Adipocyte (in vitro differentiated cells): ENCODE measurements around the gene ARHGAP24.
"Not testable (repeated sequence)": the region's sequence is repeated elsewhere in the genome, so short reads cannot be mapped to it uniquely, and the experiment has no call there.

ENCODE experiments used
- DNase-seq: peaks from one replicate; pipeline ENCODE4 v3.0.0-alpha.2; 2015; ENCODE audit warnings: low read depth
- H3K27me3 ChIP-seq: replicated peaks from 2 replicates; pipeline ENCODE4 v1.7.0; 2013; ENCODE audit warnings: mild to moderate bottlenecking, low read length, moderate library complexity; ENCODE audit not compliant: control insufficient read depth, insufficient read depth
- H3K36me3 ChIP-seq: 2 replicates; pipeline ENCODE4 v1.7.0; 2013; ENCODE audit warnings: low read length, mild to moderate bottlenecking, moderate library complexity; ENCODE audit not compliant: control insufficient read depth, insufficient read depth, severe bottlenecking
- H3K4me1 ChIP-seq: 2 replicates; pipeline ENCODE4 v1.7.0; 2013; ENCODE audit warnings: mild to moderate bottlenecking, low read length, moderate library complexity; ENCODE audit not compliant: control insufficient read depth, insufficient read depth
- H3K4me3 ChIP-seq: 2 replicates; pipeline ENCODE4 v1.7.0; 2013; ENCODE audit warnings: mild to moderate bottlenecking, low read length, moderate library complexity
- H3K9ac ChIP-seq: 2 replicates; pipeline ENCODE4 v1.7.0; 2013; ENCODE audit warnings: mild to moderate bottlenecking, low read length, moderate library complexity
- H3K9me3 ChIP-seq: 2 replicates; pipeline ENCODE4 v1.7.0; 2013; ENCODE audit warnings: mild to moderate bottlenecking, low read length, moderate library complexity; ENCODE audit not compliant: control insufficient read depth

Gene ARHGAP24

DNA sequence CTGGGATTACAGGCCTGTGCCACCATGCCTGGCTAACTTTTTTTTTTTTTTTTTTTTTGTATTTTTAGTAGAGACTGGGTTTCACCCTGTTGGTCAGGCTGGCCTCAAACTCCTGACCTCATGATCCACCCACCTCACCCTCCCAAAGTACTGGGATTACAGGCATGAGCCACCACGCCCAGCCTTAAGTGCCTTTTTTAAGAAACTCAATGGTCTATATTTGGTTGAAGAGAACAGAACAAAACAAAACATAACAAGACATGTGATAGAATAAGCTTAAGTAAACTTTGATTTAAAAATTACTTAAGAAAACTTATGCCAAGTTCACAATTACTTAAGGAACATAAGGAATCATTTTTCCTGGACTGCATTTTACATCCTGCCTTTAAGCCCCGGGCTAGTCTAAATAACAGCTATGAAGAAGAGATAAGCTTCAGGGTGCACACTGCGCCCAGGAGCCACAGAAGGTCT lies 365.1 kb downstream of the ARHGAP24 start:
- peak; percentile 79 for DNase-seq
- H3K9ac ChIP-seq, H3K9me3 ChIP-seq, H3K36me3 ChIP-seq, H3K27me3 ChIP-seq, H3K4me3 ChIP-seq: not testable (repeated sequence)
- peaks cover 29% of the 10 kb centered on the region for H3K4me1 ChIP-seq

DNA sequence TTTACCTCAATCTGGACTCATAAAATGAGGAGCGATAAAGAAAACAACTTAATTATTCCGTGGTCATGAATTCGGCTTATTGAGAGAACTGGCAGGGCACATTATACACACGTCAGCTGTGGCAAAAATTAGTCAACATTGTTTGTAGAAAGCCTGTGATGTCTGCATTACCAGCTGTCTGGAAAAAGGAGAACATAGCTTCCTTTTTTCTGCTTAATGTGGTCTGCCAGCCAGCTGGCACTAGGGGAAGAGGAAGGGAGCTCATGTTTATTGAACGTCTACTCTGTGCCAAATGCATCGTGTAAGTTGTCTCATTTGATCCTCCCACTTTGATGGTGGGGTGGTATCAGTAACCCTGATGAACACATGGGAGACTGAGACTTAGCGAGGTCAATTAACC lies 367.6 kb downstream of the ARHGAP24 start:
- no peaks in the 10 kb centered on the region for H3K9me3 ChIP-seq
- no peak overlapping the region for H3K4me3 ChIP-seq
- no peak for DNase-seq
- H3K27me3 ChIP-seq, result no peaks in the 10 kb centered on the region
- peaks cover 17% of the 10 kb centered on the region for H3K4me1 ChIP-seq
- no peak overlapping the region for H3K9ac ChIP-seq
- peaks cover 4% of the 10 kb centered on the region for H3K36me3 ChIP-seq

DNA sequence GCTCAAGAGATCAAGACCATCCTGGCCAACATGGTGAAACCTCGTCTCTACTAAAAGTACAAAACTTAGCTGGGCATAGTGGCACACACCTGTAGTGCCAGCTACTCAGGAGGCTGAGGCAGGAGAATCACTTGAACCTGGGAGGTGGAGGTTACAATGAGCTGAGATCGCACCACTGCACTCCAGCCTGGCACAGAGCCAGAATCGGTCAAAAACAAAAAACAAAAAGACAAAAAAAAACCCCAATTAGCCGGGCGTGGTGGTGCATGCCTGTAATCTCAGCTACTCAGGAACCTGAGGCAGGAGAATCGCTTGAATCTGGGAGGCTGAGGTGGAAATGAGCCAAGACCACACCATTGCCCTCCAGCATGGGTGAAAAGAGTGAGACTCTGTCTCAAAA lies 378.8 kb downstream of the ARHGAP24 start:
- not testable (repeated sequence) for H3K9ac ChIP-seq, H3K4me1 ChIP-seq, H3K27me3 ChIP-seq, DNase-seq, H3K4me3 ChIP-seq, H3K36me3 ChIP-seq, H3K9me3 ChIP-seq

DNA sequence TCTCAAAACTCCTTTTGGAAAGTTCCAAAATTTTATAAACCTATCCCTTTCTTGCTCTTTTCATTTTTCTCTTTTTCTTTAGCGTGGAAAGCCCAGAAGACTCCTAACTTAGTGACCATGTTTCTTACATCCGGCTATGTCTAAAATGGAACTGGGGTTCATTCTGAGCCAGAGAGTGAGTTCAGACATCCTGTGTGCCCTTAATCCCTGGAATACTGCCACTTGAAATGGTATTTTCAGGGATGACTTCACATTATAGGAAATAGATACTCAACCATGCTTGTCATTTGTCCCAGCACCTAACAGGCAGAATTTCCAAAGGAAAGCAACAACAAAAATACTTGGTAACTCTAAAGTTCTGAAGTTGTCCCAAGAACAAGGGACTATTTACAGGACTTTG lies 379.6 kb downstream of the ARHGAP24 start:
- Histone ChIP-seq H3K4me1 (peaks cover 7% of the 10 kb centered on the region), H3K9ac (no peak overlapping the region), H3K4me3 (no peak overlapping the region), H3K36me3 (no peaks in the 10 kb centered on the region), H3K9me3 (no peaks in the 10 kb centered on the region), H3K27me3 (no peaks in the 10 kb centered on the region)
- no peak for DNase-seq

DNA sequence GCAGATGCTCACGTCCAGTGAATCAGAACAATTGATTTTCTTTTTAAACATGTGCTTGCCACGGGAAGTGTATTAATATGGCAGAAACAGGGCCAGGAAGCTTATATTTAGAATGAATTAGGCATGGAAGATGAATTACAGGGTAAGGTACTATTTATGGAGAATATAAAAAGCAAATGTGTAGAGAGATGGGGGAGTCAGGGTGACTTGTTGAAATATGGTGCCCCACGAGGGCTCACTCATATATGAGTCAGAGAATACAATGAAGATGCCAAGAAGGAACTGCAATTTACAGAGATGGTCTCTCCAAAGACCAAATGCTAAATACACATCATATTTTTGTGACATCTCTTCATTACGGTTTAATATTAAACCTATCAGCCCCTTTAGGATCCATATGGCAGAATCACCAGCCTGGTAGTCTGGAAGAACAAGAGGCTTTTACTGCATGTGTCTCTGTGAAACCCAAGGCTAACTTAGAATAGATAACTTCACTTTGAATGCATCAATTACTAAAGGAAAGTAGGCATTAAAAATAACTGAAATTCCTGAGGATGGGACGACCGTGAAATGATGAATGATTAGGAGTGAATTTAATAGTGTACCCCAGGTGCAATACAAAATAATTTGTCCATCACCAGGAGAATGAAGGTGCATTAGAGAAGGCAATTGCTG lies 385.3 kb downstream of the ARHGAP24 start:
- Histone ChIP-seq H3K9ac (no peak overlapping the region), H3K36me3 (no peaks in the 10 kb centered on the region), H3K4me1 (peaks cover 19% of the 10 kb centered on the region), H3K27me3 (no peaks in the 10 kb centered on the region), H3K9me3 (no peaks in the 10 kb centered on the region), H3K4me3 (peak overlapping the region; percentile 38)
- DNase-seq, result peak; percentile 24

DNA sequence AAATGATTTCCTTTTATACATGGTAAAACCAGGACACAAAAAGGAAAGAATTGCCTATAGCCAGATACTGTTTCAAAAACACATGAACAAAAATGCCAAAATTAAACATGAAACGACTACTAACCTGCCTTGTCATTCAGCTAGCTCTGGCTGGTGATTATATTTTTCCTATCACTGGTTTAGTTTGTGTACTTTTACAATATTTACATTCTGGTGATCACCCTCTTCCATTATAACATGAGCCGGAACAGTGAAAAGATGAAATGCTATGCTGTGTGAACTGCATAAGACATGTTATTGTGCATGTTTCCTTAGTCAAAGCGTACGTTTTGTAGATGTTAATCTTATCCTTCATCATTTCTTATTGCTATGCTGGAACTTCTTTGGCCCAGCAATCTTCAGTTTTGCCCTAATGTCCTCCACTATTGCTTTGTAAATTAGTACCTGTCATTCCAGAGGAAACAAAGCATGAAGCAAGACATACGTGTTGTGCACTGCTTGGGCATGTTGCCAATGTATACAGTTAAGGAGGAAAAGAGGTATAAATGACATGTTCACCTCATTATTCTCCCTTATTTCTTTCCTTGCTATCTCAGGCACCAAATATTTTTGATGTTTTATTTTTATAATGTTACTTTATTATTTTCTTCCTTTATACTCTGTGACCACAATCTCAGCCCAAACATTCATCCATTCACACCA lies 386.3 kb downstream of the ARHGAP24 start:
- DNase-seq, result no peak
- Histone ChIP-seq H3K27me3 (no peaks in the 10 kb centered on the region), H3K4me1 (peaks cover 25% of the 10 kb centered on the region), H3K9me3 (no peaks in the 10 kb centered on the region), H3K9ac (no peak overlapping the region), H3K36me3 (no peaks in the 10 kb centered on the region), H3K4me3 (no peak overlapping the region)

DNA sequence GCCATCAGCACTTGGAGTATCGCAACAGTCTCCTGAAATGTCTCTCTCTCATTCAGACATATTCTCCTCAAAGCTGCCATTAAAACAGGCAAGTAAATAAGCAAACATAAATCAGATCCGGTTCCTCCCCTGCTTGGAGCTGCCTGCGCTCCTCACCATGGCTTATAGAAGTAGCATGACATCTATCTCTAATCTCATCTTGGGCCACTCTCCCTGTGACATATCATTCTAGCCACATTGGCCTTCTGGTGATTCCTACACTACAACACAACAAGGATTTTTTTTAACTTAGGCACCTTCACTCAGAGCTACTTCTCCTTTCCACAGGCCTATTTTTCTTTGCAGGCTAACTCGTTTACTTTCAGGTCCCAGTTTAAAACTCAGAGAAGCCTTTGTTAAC lies 387.9 kb downstream of the ARHGAP24 start:
- Histone ChIP-seq H3K27me3 (no peaks in the 10 kb centered on the region), H3K36me3 (no peaks in the 10 kb centered on the region), H3K9ac (no peak overlapping the region), H3K9me3 (no peaks in the 10 kb centered on the region), H3K4me3 (no peak overlapping the region), H3K4me1 (peaks cover 40% of the 10 kb centered on the region)
- DNase-seq, result no peak

- Histone ChIP-seq H3K9me3 (no peaks in the 10 kb centered on the region), H3K36me3 (no peaks in the 10 kb centered on the region), H3K27me3 (no peaks in the 10 kb centered on the region), H3K4me1 (peaks cover 54% of the 10 kb centered on the region), H3K4me3 (no peak overlapping the region), H3K9ac (no peak overlapping the region)
- DNase-seq, result no peak
These were observed 389.6 kb downstream of the ARHGAP24 start for GRCh38 chr4:85864259-85865205.

GRCh38 chr4:85865256-85865655 lies 390.3 kb downstream of the ARHGAP24 start:
- H3K27me3 ChIP-seq, result no peaks in the 10 kb centered on the region
- no peak overlapping the region for H3K4me3 ChIP-seq
- DNase-seq, result no peak
- H3K9me3 ChIP-seq, result no peaks in the 10 kb centered on the region
- no peak overlapping the region for H3K9ac ChIP-seq
- H3K4me1 ChIP-seq, result peaks cover 50% of the 10 kb centered on the region
- no peaks in the 10 kb centered on the region for H3K36me3 ChIP-seq

DNA sequence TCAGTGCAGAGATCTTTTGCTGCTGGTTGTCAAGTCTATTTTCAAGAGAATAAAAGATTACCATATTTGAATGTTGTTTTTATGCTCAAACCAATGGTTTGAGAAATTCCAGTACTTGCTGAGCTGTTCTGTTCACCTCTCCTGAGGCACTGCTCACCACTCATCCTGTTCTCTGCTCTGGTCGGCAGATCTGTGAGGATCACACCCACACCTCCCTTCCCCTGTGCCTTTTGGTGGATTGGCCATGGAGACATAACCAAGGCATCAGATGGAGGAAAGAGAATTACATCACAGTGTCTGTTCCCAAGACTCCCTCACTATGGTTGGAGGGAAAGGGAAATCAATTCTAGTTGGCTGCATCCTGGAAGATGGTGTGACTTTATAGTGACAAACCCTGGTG lies 391.6 kb downstream of the ARHGAP24 start:
- H3K36me3 ChIP-seq, result no peaks in the 10 kb centered on the region
- peaks cover 41% of the 10 kb centered on the region for H3K4me1 ChIP-seq
- no peaks in the 10 kb centered on the region for H3K27me3 ChIP-seq
- no peaks in the 10 kb centered on the region for H3K9me3 ChIP-seq
- H3K4me3 ChIP-seq, result peak overlapping the region; percentile 39
- H3K9ac ChIP-seq, result peak overlapping the region; percentile 60
- peak; percentile 44 for DNase-seq

DNA sequence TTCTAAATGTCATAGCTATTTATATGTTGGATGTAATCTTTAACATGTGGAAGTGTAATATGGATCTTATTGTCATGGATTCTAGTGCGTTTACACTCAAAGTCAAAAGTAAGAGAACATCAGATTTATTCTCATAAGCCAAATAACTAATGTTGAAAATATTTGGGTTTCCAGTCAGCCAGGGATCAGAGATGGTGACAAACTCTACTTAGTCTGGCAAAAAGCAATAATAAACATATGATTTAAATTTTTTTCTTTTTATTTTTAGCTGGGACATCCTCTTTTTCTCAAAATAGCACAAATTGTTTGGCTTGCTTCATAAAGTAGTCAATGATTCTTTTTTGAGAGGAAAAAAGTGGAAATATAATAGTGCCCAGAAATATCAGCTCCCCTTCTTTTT lies 392.3 kb downstream of the ARHGAP24 start:
- Histone ChIP-seq H3K9ac (peak overlapping the region; percentile 60), H3K9me3 (no peaks in the 10 kb centered on the region), H3K27me3 (no peaks in the 10 kb centered on the region), H3K36me3 (no peaks in the 10 kb centered on the region), H3K4me3 (peak overlapping the region; percentile 39), H3K4me1 (peaks cover 41% of the 10 kb centered on the region)
- DNase-seq, result no peak
